Cardiac muscle cell (in vitro differentiated cells and primary cell): ENCODE measurements around the gene BARX1. TPM values are rescaled to one million over a fixed set of nuclear protein-coding genes. Genes with fewer than 3 reads are reported as not detected.

Source experiments
- DNase-seq, 2 donors: peaks; one replicate each; pipeline versions ENCODE4 v3.0.0 to v3.0.0-alpha.2; 2010 to 2017; ENCODE audit warnings: low read depth in 1 of 2, low spot score in 1 of 2
- H3K27ac ChIP-seq: fragments of 200-600 bp; sonication (generic); 2 replicates; pipeline ENCODE4 v1.5.1; 2016
- H3K27me3 ChIP-seq: fragments of 200-600 bp; sonication (generic); 2 replicates; pipeline ENCODE4 v1.6.0; 2016; ENCODE audit warnings: control low read depth
- H3K36me3 ChIP-seq: fragments of 200-600 bp; sonication (generic); 2 replicates; pipeline ENCODE4 v1.5.1; 2016; ENCODE audit warnings: control low read depth
- H3K4me1 ChIP-seq: fragments of 200-600 bp; sonication (generic); 2 replicates; pipeline ENCODE4 v1.8.1; 2017; ENCODE audit warnings: low read depth, mild to moderate bottlenecking, mixed run types
- H3K4me3 ChIP-seq: fragments of 200-600 bp; sonication (generic); 2 replicates; pipeline ENCODE4 v1.5.1; 2016; ENCODE audit warnings: mild to moderate bottlenecking
- H3K9me3 ChIP-seq: fragments of 200-600 bp; sonication (generic); 2 replicates; pipeline ENCODE4 v1.5.1; 2017; ENCODE audit warnings: low read depth, mild to moderate bottlenecking, control low read depth
- polyA plus RNA-seq: library from polyadenylated mRNA; unstranded; fragments of >200 nt; fragmentation: Nextera tagmentation; extraction: Ambion mirVana; gene quantifications from 2 replicates; pipeline ENCODE4 v1.2.1, GENCODE V29; 2016
- total RNA-seq: library from RNA; depleted of rRNA; stranded (reverse); fragments of >200 nt; gene quantifications from 2 replicates; pipeline ENCODE4 v1.2.3, GENCODE V29; 2016
- TF ChIP-seq, protein P1 (sequence below): IDR thresholded peaks from 2 replicates; pipeline ENCODE4 v1.5.1; 2012; ENCODE audit warnings: low read depth, mild to moderate bottlenecking, low read length

BARX1 gene
- total and polyA plus RNA-seq, 2 experiments from 2014 or later: 0.17 to 0.24 TPM

- Histone ChIP-seq H3K4me3 (no peak overlapping the region), H3K27me3 (peaks cover 98% of the 10 kb centered on the region), H3K4me1 (peaks cover 1% of the 10 kb centered on the region), H3K9me3 (no peaks in the 10 kb centered on the region), H3K36me3 (no peaks in the 10 kb centered on the region), H3K27ac (no peak overlapping the region)
- DNase-seq: no peak
- TF ChIP-seq, protein P1, sequence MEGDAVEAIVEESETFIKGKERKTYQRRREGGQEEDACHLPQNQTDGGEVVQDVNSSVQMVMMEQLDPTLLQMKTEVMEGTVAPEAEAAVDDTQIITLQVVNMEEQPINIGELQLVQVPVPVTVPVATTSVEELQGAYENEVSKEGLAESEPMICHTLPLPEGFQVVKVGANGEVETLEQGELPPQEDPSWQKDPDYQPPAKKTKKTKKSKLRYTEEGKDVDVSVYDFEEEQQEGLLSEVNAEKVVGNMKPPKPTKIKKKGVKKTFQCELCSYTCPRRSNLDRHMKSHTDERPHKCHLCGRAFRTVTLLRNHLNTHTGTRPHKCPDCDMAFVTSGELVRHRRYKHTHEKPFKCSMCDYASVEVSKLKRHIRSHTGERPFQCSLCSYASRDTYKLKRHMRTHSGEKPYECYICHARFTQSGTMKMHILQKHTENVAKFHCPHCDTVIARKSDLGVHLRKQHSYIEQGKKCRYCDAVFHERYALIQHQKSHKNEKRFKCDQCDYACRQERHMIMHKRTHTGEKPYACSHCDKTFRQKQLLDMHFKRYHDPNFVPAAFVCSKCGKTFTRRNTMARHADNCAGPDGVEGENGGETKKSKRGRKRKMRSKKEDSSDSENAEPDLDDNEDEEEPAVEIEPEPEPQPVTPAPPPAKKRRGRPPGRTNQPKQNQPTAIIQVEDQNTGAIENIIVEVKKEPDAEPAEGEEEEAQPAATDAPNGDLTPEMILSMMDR: no peak
These were observed 4.2 kb downstream of the BARX1 start for GRCh38 chr9:93950619-93951601.

DNA sequence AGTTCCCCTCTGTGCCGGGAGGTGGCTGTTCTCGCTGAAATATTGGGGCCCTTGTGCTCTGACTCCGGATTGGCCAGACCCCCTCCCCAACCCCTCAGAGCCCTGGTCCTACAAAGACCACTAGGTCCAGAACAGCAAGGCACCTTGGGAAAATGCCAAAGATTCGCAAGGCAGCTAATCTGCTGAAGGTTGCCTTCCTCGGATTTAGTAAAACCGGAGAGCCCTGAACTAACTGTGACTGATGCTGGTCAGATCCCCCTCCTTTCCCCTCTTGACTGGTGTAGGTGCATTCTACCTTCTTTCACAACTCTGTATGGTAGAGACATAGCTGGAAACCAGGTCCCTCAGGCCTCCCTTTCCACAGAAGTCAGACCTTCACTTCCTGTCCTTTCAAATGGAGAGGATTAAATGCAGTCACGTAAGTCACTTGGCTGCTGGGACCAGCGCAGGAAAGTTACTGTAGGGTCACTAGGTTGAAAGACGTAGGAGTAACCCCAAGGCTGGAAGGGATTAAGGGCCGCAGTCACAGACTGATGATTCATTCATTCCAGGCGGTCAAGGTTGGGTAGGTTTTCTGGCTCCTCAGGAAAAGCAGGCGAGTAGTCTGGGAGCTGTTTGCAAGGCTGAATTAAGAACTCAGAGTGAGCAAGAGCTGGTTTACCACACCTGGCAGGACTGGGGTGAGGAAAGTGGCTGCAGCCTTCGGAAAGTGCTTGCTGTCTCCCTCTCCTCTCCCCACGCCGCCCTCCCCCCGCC is 5.3 kb downstream of the BARX1 start:
- Histone ChIP-seq H3K36me3 (no peaks in the 10 kb centered on the region), H3K27me3 (peaks cover 100% of the 10 kb centered on the region), H3K4me3 (no peak overlapping the region), H3K4me1 (peaks cover 3% of the 10 kb centered on the region), H3K27ac (no peak overlapping the region), H3K9me3 (no peaks in the 10 kb centered on the region)
- no peak for DNase-seq
- TF ChIP-seq, protein P1: no peak

- Histone ChIP-seq H3K36me3 (no peaks in the 10 kb centered on the region), H3K27ac (no peak overlapping the region), H3K4me3 (no peak overlapping the region), H3K27me3 (peaks cover 100% of the 10 kb centered on the region), H3K9me3 (no peaks in the 10 kb centered on the region), H3K4me1 (peaks cover 3% of the 10 kb centered on the region)
- no peak for DNase-seq
- TF ChIP-seq, protein P1: no peak
These were observed 6.0 kb downstream of the BARX1 start for GRCh38 chr9:93949073-93949693.

GRCh38 chr9:93948441-93949072 is 6.6 kb downstream of the BARX1 start:
- H3K27me3 ChIP-seq: peaks cover 100% of the 10 kb centered on the region
- no peaks in the 10 kb centered on the region for H3K36me3 ChIP-seq
- TF ChIP-seq, protein P1: no peak
- no peak overlapping the region for H3K27ac ChIP-seq
- H3K9me3 ChIP-seq: no peaks in the 10 kb centered on the region
- H3K4me1 ChIP-seq: peaks cover 3% of the 10 kb centered on the region
- DNase-seq: no peak
- no peak overlapping the region for H3K4me3 ChIP-seq

DNA sequence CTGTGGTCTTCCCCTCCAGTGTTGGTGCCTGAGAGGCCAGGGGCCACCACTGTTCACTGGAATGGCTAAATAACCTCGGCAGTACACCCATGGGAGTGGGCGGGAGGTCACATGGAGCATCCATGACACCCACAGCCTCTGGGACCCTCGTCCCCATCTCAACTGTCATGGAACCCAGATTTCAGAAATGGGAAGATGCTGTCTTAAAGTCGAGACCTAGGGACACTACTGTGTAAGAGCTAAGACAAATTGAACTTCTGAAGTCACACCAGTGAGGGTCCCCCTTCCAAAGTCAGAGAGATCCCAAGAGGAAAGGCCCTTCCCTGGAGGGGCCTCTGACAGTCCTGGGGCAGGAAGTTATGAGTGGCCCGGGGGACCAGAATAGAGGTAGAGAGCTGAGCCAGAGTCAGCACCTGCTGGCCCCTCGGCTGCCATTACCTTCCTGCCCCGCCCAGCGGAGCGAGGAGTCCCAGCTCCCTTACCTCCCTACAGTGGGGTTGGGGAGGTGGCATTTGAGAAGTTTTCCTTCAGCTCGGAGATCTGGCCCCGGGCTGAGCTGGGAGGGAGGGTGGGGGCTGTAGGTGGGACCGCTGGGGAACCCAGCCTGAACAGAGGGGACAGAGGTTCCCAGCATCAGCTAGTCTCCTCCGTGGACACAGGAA is 7.6 kb downstream of the BARX1 start:
- Histone ChIP-seq H3K27me3 (peaks cover 100% of the 10 kb centered on the region), H3K9me3 (no peaks in the 10 kb centered on the region), H3K36me3 (no peaks in the 10 kb centered on the region), H3K4me3 (no peak overlapping the region), H3K4me1 (peaks cover 3% of the 10 kb centered on the region), H3K27ac (no peak overlapping the region)
- no peak for DNase-seq
- TF ChIP-seq, protein P1: no peak
